ENCODE data around the gene BPIFA3.

The BPIFA3 gene

GRCh38 chr20:33267701-33268100 is 50.5 kb downstream of the BPIFA3 start:
- DNase-seq: no peak

GRCh38 chr20:33272155-33272873 is 55.2 kb downstream of the BPIFA3 start:
- no peak for DNase-seq

- DNase-seq: no peak
Measured at GRCh38 chr20:33273117-33273851, 56.1 kb downstream of the BPIFA3 start.

- no peak for DNase-seq
Measured at GRCh38 chr20:33275215-33275614, 58.1 kb downstream of the BPIFA3 start.

- DNase-seq: no peak
Measured at GRCh38 chr20:33275871-33276270, 58.7 kb downstream of the BPIFA3 start.

- no peak for DNase-seq
Measured at GRCh38 chr20:33276303-33277113, 59.4 kb downstream of the BPIFA3 start.

All from CD4-positive, alpha-beta T cell treated with Interleukin-17A for 1 hour (primary cell).